Activated CD4-positive, alpha-beta T cell treated with anti-CD3 and anti-CD28 coated beads, Interleukin-2, amount 50 U/mL, for 48 hours (primary cell): ENCODE results near the gene PSG4.
"Not testable (repeated sequence)": the region's sequence is repeated elsewhere in the genome, so short reads cannot be mapped to it uniquely, and the experiment has no call there.

Source experiments
- DNase-seq, 2 experiments: peaks; one replicate each; pipeline ENCODE4 v3.0.0-alpha.2; 2020

Gene PSG4

GRCh38 chr19:43205471-43206105 is at the start of gene PSG4:
Gene PSG4, minus strand, starts transcription at chr19:43205638. Its CDS starts 102 bp downstream, at chr19:43205536.
- DNase-seq: not testable (repeated sequence)

GRCh38 chr19:43251428-43251827 is 46.0 kb upstream of the PSG4 start:
- DNase-seq: not testable (repeated sequence)

- not testable (repeated sequence) for DNase-seq
Observed at GRCh38 chr19:43250296-43250695, 44.9 kb upstream of the PSG4 start.

GRCh38 chr19:43248635-43249002 is 43.2 kb upstream of the PSG4 start:
- not testable (repeated sequence) for DNase-seq

GRCh38 chr19:43247243-43247880 is 41.9 kb upstream of the PSG4 start:
- not testable (repeated sequence) for DNase-seq

- DNase-seq: not testable (repeated sequence)
Observed at GRCh38 chr19:43245848-43246247, 40.4 kb upstream of the PSG4 start.

GRCh38 chr19:43242211-43242610 is 36.8 kb upstream of the PSG4 start:
- not testable (repeated sequence) for DNase-seq

- not testable (repeated sequence) for DNase-seq
Observed at GRCh38 chr19:43238213-43238612, 32.8 kb upstream of the PSG4 start.

- DNase-seq: not testable (repeated sequence)
Observed at GRCh38 chr19:43235686-43236085, 30.2 kb upstream of the PSG4 start.

- DNase-seq: no peak
Observed at GRCh38 chr19:43229315-43229714, 23.9 kb upstream of the PSG4 start.

GRCh38 chr19:43228730-43229129 is 23.3 kb upstream of the PSG4 start:
- peak; percentile 31 to 45 for DNase-seq

- DNase-seq: not testable (repeated sequence)
Observed at GRCh38 chr19:43226986-43227385, 21.5 kb upstream of the PSG4 start.

- no peak for DNase-seq
Observed at GRCh38 chr19:43224855-43225253, 19.4 kb upstream of the PSG4 start.

- DNase-seq: not testable (repeated sequence)
Observed at GRCh38 chr19:43224201-43224854, 18.9 kb upstream of the PSG4 start.

GRCh38 chr19:43221891-43222290 is 16.5 kb upstream of the PSG4 start:
- not testable (repeated sequence) for DNase-seq

- not testable (repeated sequence) for DNase-seq
Observed at GRCh38 chr19:43219136-43219535, 13.7 kb upstream of the PSG4 start.

- DNase-seq: not testable (repeated sequence)
Observed at GRCh38 chr19:43215881-43216280, 10.4 kb upstream of the PSG4 start.

- DNase-seq: no peak
Observed at GRCh38 chr19:43207991-43208390, 2.6 kb upstream of the PSG4 start.

GRCh38 chr19:43207174-43207573 is 1.7 kb upstream of the PSG4 start:
- peak; percentile 40 to 53 for DNase-seq

- DNase-seq: not testable (repeated sequence)
Observed at GRCh38 chr19:43203611-43204010, 1.8 kb downstream of the PSG4 start.

GRCh38 chr19:43201891-43202290 is 3.5 kb downstream of the PSG4 start:
- DNase-seq: not testable (repeated sequence)

- not testable (repeated sequence) for DNase-seq
Observed at GRCh38 chr19:43201337-43201801, 4.1 kb downstream of the PSG4 start.

- peak; percentile 5 to 23 for DNase-seq
Observed at GRCh38 chr19:43198686-43199419, 6.6 kb downstream of the PSG4 start.
